ENCODE data around the gene ZNF273. TPM values are rescaled to one million over a fixed set of nuclear protein-coding genes. Genes with fewer than 3 reads are reported as not detected.
A peak's percentile ranks its signal among the peaks of the same experiment; 100 is the strongest.
"Not testable (repeated sequence)": the region's sequence is repeated elsewhere in the genome, so short reads cannot be mapped to it uniquely, and the experiment has no call there.

The ZNF273 gene
- total RNA-seq, 1 experiment from 2014 or later, result 14.6 TPM

- not testable (repeated sequence) for DNase-seq (ENCODE audit: low spot score)
Observed at GRCh38 chr7:64944667-64945502, 41.8 kb downstream of the ZNF273 start.

DNA sequence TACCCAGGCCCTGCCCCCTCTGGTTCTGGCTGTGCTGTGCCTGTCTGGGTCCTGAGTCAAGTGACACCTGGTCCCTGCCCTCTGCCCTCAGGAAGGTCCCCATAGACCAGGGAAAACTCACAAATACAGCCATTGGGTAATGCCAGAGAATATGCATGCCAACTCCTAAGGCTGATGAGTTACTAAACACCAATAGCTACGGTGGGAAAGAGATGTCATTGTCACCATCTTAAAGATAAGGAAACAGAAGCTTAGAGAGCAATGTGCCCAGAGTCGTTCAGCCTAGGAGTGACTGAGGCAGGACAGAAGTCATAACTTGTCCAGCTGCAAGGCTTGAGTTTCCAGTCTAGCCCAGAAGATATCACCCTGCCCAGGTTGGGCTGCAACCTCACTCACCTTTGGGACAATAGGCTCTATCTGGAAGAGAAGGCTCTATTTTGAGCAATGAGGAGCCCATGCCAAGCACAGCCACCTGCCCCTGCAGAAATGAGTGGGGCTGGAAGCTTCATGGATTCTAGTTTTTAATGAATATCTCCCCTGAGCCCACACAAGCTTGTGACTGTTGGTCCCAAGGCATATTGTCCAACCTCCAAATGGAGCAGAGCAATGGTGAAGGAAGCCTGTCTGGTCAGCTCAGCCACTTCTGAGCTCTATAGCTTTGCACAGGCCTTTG lies 42.6 kb downstream of the ZNF273 start:
- no peak for DNase-seq (ENCODE audit: low spot score)

GRCh38 chr7:64946772-64947171 lies 43.7 kb downstream of the ZNF273 start:
- no peak for DNase-seq (ENCODE audit: low spot score)

- DNase-seq (ENCODE audit: low spot score), result no peak
Observed at GRCh38 chr7:64947252-64948000, 44.4 kb downstream of the ZNF273 start.

DNA sequence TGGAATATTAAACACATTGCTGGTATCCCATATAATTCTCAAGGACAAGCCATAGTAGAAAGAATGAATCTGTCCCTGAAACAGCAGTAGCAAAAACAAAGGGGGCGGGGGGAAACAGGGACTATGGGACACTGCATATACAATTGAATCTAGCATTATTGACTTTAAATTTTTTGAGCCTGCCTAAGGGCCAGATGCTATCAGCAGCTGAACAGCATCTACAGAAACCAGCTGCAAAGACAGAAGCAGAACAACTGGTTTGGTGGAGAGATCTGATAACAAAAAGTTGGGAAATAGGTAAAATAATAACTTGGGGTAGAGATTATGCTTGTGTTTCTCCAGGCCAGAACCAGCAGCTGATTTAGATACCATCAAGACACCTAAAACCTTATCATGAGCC lies 45.7 kb downstream of the ZNF273 start:
- not testable (repeated sequence) for DNase-seq (ENCODE audit: low spot score)

GRCh38 chr7:64950673-64951072 lies 47.6 kb downstream of the ZNF273 start:
- DNase-seq (ENCODE audit: low spot score), result not testable (repeated sequence)

GRCh38 chr7:64951250-64951848 lies 48.3 kb downstream of the ZNF273 start:
- DNase-seq (ENCODE audit: low spot score), result peak; percentile 60

DNA sequence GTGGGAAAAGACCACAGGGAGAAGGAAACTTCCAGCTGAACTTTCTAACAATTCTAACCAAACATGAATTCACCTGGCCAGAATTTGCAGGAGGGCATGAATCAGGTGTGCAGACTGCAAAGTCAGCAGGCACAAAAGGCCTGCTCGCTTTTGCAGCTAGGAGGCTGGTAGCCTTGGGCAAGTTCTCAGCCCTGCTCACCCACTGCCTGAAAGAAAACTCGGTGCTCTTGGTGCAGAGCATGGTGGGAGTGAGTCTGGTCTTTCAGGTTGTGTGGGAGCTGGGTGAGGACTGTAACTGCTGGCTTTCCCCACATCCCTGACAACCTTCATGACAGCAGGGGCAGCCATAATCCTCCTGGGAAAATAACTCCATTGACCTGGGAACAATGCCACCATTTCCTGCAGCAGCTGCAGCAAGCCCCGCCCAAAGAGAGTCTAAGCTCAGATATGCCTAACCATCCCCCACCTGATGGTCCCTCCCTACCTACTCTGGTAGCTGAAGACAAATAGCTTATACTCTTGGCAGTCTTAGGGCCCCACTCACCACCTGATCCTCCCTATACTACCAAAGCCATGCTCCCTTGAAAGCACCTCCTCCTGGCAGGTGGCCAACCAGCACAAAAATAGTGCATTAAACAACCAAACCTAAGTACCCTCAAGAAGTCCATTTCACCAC lies 56.1 kb downstream of the ZNF273 start:
- no peak for DNase-seq (ENCODE audit: low spot score)

- DNase-seq (ENCODE audit: low spot score), result no peak
Observed at GRCh38 chr7:64965594-64965993, 62.5 kb downstream of the ZNF273 start.

GRCh38 chr7:64978497-64979203 lies 75.6 kb downstream of the ZNF273 start:
- no peak for DNase-seq (ENCODE audit: low spot score)

Other genes with a start within 250 kb of the ZNF273 start
- gene ZNF107, start 237.1 kb upstream of the ZNF273 start, total RNA-seq (2014; rRNA removed; shearing (Covaris generic)), result 2.5 and 5.4 TPM in 2 replicates
- gene ZNF138, start 108.8 kb upstream of the ZNF273 start, total RNA-seq (2014; rRNA removed; shearing (Covaris generic)), result 5.9 and 6.3 TPM in 2 replicates
- gene ZNF117, start 87.8 kb downstream of the ZNF273 start, total RNA-seq (2014; rRNA removed; shearing (Covaris generic)), result 0.70 and 1.8 TPM in 2 replicates
- gene ERV3-1, start 103.4 kb downstream of the ZNF273 start, total RNA-seq (2014; rRNA removed; shearing (Covaris generic)), result 5.6 and 5.9 TPM in 2 replicates